T-helper 22 cell (primary cell): Measurements from ENCODE around the gene MREG.

ENCODE experiments used
- DNase-seq: peaks from one replicate; pipeline ENCODE4 v3.0.0-alpha.2; 2020; ENCODE audit warnings: low read depth

MREG gene

GRCh38 chr2:216013080-216013909 lies at the start of gene MREG:
MREG (minus strand) TSS chr2:216013551; CDS start chr2:216013327, 224 bp downstream.
- DNase-seq, result peak; percentile 71

- DNase-seq, result no peak
Measured at GRCh38 chr2:216059233-216059834, 46.0 kb upstream of the MREG start.

- peak; percentile 19 for DNase-seq
Measured at GRCh38 chr2:216057688-216058193, 44.4 kb upstream of the MREG start.

- no peak for DNase-seq
Measured at GRCh38 chr2:216056739-216057138, 43.4 kb upstream of the MREG start.

GRCh38 chr2:216055680-216056079 lies 42.3 kb upstream of the MREG start:
- DNase-seq, result no peak

- no peak for DNase-seq
Measured at GRCh38 chr2:216052420-216052819, 39.1 kb upstream of the MREG start.

GRCh38 chr2:216051350-216051749 lies 38.0 kb upstream of the MREG start:
- no peak for DNase-seq

GRCh38 chr2:216049452-216049851 lies 36.1 kb upstream of the MREG start:
- DNase-seq, result no peak

GRCh38 chr2:216047397-216047796 lies 34.0 kb upstream of the MREG start:
- no peak for DNase-seq

GRCh38 chr2:216044883-216045486 lies 31.6 kb upstream of the MREG start:
- DNase-seq, result no peak

- DNase-seq, result no peak
Measured at GRCh38 chr2:216043949-216044348, 30.6 kb upstream of the MREG start.

GRCh38 chr2:216041438-216041837 lies 28.1 kb upstream of the MREG start:
- no peak for DNase-seq

- no peak for DNase-seq
Measured at GRCh38 chr2:216039918-216040317, 26.6 kb upstream of the MREG start.

GRCh38 chr2:216034065-216034464 lies 20.7 kb upstream of the MREG start:
- peak; percentile 17 for DNase-seq

GRCh38 chr2:216033403-216033802 lies 20.1 kb upstream of the MREG start:
- DNase-seq, result no peak

- DNase-seq, result no peak
Measured at GRCh38 chr2:216031960-216032689, 18.8 kb upstream of the MREG start.

- DNase-seq, result no peak
Measured at GRCh38 chr2:216030216-216030615, 16.9 kb upstream of the MREG start.

GRCh38 chr2:216029416-216030129 lies 16.2 kb upstream of the MREG start:
- no peak for DNase-seq

- DNase-seq, result no peak
Measured at GRCh38 chr2:216024779-216025336, 11.5 kb upstream of the MREG start.

GRCh38 chr2:216023055-216023648 lies 9.8 kb upstream of the MREG start:
- no peak for DNase-seq
